HFFc6 (cell line): ENCODE measurements around the gene TPD52L2. TPM values are rescaled to one million over a fixed set of nuclear protein-coding genes. Genes with fewer than 3 reads are reported as not detected.
"Not testable (repeated sequence)": the region's sequence is repeated elsewhere in the genome, so short reads cannot be mapped to it uniquely, and the experiment has no call there.

ENCODE experiments used
- DNase-seq: peaks from one replicate; pipeline ENCODE4 v3.0.0-alpha.2; 2018
- H3K27ac Mint-ChIP-seq: 2 replicates; pipeline ENCODE4 v1.8.0; 2020; ENCODE audit warnings: mild to moderate bottlenecking, mixed read lengths
- H3K27me3 Mint-ChIP-seq: 2 replicates; pipeline ENCODE4 v1.8.0; 2021; ENCODE audit warnings: mild to moderate bottlenecking, moderate library complexity, mixed read lengths; ENCODE audit not compliant: insufficient read depth
- H3K36me3 Mint-ChIP-seq: 2 replicates; pipeline ENCODE4 v1.8.0; 2021; ENCODE audit warnings: low read depth, mixed read lengths
- H3K4me1 Mint-ChIP-seq: 2 replicates; pipeline ENCODE4 v1.8.0; 2020; ENCODE audit warnings: low read depth, mixed read lengths
- H3K4me3 Mint-ChIP-seq: 2 replicates; pipeline ENCODE4 v1.8.0; 2020; ENCODE audit warnings: mild to moderate bottlenecking, moderate library complexity, mixed read lengths
- H3K9me3 Mint-ChIP-seq: 2 replicates; pipeline ENCODE4 v1.8.0; 2020; ENCODE audit warnings: mild to moderate bottlenecking, mixed read lengths
- total RNA-seq, 6 experiments: library from RNA; stranded (reverse); fragmentation: NEBNext Ultra II Directional; extraction: Animal tissue kit (Norgen Biotek cat#: 25700); gene quantifications; 2 replicates in 1 of 6; 3 replicates in 5 of 6; pipeline ENCODE4 v1.2.3, GENCODE V29; 2021
- TF ChIP-seq, protein P1 (sequence below): fragments of 200-600 bp; sonication (generic); IDR thresholded peaks from 2 replicates; pipeline ENCODE4 v1.5.0; 2021; ENCODE audit warnings: antibody characterized with exemption, mild to moderate bottlenecking

Gene TPD52L2
- total RNA-seq, 6 experiments from 2014 or later: 161 to 196 (median 169) TPM

DNA sequence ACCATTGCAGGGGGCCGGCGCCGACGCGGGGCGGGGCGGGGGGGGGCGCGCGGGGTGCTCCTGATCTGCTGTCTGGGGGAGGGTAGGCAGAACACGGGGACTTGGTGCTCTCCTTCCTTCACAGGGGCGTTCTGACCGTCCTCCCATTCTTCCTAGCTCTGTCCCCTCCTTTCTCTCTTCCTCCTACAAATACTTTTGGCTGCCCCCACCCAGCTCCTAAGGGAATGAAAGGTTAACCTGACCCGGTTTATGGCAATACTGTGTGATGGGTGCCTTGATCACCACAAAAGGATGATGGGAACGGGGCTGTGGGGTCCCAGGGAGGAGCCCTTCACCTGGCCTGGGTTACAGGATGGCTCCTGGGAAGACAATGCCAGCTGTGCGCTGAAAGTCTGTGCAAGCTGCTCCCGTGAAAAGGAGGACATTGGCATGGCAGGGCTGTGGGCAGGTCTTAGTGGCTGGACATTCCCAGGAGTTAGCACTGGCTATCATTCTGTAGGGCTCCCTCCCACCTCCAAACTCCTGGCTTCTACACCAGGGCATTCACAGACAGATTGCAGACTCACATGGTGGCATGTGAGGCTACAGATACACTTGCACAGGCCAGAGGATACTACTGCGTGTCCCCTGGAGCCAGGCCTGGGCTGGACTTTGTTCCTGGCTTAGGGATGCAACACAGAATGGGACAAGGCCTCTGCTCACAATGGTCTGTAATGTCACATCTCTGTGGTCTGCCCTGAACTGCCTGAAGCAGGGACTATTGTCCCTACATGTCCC, 1.9 kb upstream of the TPD52L2 start:
- Mint-ChIP-seq H3K9me3 (no peaks in the 10 kb centered on the region), H3K27ac (peak overlapping the region; percentile 99), H3K4me3 (peak overlapping the region; percentile 97), H3K4me1 (peaks cover 33% of the 10 kb centered on the region), H3K27me3 (no peaks in the 10 kb centered on the region), H3K36me3 (peaks cover 26% of the 10 kb centered on the region)
- TF ChIP-seq, protein P1, sequence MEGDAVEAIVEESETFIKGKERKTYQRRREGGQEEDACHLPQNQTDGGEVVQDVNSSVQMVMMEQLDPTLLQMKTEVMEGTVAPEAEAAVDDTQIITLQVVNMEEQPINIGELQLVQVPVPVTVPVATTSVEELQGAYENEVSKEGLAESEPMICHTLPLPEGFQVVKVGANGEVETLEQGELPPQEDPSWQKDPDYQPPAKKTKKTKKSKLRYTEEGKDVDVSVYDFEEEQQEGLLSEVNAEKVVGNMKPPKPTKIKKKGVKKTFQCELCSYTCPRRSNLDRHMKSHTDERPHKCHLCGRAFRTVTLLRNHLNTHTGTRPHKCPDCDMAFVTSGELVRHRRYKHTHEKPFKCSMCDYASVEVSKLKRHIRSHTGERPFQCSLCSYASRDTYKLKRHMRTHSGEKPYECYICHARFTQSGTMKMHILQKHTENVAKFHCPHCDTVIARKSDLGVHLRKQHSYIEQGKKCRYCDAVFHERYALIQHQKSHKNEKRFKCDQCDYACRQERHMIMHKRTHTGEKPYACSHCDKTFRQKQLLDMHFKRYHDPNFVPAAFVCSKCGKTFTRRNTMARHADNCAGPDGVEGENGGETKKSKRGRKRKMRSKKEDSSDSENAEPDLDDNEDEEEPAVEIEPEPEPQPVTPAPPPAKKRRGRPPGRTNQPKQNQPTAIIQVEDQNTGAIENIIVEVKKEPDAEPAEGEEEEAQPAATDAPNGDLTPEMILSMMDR: no peak
- DNase-seq: no peak

DNA sequence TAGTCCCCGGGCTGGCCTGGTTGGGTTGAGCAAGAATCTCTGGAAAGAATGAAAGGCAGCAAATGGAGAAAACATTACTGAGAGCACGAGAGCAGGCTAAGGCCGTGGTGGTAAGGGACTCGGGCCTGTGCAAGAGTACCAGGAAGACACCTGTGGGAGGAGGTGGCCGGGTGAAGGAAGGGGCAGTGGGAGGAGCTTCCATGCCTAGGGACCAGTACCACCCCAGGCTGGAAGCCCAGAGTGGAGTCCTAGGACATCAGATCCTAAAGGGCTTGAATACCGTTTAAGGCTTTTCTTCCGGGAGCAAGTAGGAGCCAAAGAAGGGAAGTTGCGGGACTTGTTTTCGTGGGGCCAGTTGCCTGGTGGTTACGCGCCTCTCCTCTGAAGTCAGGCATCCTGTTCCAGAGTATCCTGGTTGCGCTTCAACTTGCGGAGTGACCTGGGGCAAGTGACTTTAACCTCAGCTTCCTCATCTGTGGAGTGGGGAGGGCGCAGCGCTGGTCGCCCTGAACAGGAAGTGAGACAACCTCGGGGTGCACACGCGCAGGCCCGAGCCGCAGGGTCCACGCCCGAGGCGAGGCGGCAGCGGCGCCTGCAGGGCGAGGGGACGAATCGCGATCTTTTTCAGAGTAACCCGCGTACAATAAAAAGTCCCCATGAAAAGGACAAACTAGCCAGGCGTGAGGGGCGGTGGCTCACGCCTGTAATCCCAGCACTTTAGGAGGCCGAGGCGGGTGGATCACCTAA, 1.1 kb upstream of the TPD52L2 start:
- TF ChIP-seq, protein P1: peak; percentile 74
- Mint-ChIP-seq H3K27me3 (no peaks in the 10 kb centered on the region), H3K27ac (peak overlapping the region; percentile 99), H3K4me1 (peaks cover 28% of the 10 kb centered on the region), H3K4me3 (peak overlapping the region; percentile 97), H3K9me3 (no peaks in the 10 kb centered on the region), H3K36me3 (peaks cover 30% of the 10 kb centered on the region)
- DNase-seq: peak; percentile 62

DNA sequence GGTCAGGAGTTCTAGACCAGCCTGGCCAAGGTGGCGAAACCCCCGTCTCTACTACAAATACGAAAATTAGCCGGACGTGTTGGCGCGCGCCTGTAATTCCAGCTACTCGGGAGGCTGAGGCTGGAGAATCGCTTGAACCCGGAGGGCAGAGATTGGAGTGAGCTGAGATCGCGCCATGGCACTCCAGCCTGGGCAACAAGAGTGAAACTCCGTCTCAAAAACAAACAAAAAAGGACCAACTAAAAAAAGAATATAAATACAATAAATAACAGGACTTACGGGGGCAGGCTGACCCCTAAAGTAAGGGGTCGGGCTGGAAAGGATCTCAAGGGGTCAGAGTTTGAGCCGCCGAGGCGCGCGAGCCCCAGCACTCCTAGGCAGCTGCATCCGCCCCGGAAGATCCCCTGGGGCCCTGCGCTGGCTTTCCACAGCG, 509 bp upstream of the TPD52L2 start:
- no peaks in the 10 kb centered on the region for H3K9me3 Mint-ChIP-seq
- no peaks in the 10 kb centered on the region; the same call in 1 of the 2 replicates for H3K27me3 Mint-ChIP-seq
- peaks cover 34% of the 10 kb centered on the region for H3K36me3 Mint-ChIP-seq
- TF ChIP-seq, protein P1: peak; percentile 28; the same call in 1 of the 2 replicates
- H3K4me1 Mint-ChIP-seq: peaks cover 26% of the 10 kb centered on the region
- H3K27ac Mint-ChIP-seq: peak overlapping the region; percentile 99
- DNase-seq: no peak
- H3K4me3 Mint-ChIP-seq: peak overlapping the region; percentile 97

DNA sequence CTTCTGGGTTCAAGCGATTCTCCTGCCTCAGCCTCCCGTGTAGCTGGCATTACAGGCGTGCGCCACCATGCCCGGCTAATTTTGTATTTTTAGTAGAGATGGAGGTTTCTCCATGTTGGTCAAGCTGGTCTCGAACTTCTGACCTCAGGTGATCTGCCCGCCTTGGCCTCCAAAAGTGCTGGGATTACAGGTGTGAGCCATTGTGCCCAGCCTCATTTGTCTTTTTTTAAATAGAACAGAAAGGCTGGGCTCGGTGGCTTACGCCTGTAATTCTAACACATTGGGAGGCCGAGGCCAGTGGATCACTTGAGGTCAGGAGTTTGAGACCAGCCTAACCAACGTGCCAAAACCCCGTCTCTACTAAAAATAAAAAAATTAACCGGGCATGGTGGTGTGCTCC, 2.0 kb downstream of the TPD52L2 start:
- H3K9me3 Mint-ChIP-seq, H3K27me3 Mint-ChIP-seq, DNase-seq, H3K27ac Mint-ChIP-seq: not testable (repeated sequence)
- peaks cover 29% of the 10 kb centered on the region for H3K4me1 Mint-ChIP-seq
- peaks cover 30% of the 10 kb centered on the region for H3K36me3 Mint-ChIP-seq
- H3K4me3 Mint-ChIP-seq: peak overlapping the region; percentile 97

DNA sequence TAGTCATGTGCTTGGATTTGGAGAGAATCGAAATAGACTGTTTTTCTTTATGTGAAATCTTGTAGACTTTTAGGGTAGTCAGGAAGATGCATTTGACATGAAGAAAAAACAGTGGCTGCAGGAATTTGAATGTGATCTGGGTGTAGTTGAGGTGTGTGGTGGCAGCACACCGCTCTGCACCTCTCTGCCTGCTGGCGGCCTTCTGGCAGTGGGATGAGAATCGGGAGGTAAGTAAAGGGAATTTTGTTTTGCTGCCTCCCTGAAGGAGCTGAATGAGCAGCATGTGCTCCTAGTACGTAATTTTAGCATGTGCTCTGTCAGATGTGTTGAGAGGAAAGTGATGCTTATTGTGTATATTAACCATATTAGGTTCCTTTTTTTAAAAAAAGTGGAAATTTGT, 3.2 kb downstream of the TPD52L2 start:
- Mint-ChIP-seq H3K27me3 (peaks cover 3% of the 10 kb centered on the region), H3K27ac (peak overlapping the region; percentile 51; the same call in 1 of the 2 replicates), H3K4me1 (peaks cover 35% of the 10 kb centered on the region), H3K4me3 (no peak overlapping the region; the same call in 1 of the 2 replicates), H3K9me3 (no peaks in the 10 kb centered on the region), H3K36me3 (peaks cover 39% of the 10 kb centered on the region)
- TF ChIP-seq, protein P1: no peak
- no peak for DNase-seq

DNA sequence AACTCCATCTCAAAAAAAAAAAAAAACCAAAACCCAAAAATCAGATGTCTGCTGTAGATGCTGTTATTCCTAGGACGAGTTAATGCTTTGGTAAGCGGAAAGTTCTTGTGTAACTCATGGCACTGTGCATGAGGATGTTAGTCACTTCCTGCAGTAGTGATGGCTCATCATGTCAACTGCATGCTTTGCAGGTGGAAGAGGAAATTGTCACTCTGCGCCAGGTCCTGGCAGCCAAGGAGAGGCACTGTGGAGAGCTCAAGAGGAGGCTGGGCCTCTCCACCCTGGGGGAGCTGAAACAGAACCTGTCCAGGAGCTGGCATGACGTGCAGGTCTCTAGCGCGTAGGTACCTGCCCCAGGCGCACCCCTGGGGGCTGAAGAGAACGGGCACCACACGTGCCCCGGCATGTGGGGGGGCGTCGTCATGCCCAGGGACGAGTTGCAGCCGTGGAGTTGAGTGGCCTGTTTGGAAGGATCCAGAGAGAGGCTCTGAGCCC, 8.5 kb downstream of the TPD52L2 start:
- Mint-ChIP-seq H3K27ac (peak overlapping the region; percentile 91), H3K27me3 (peaks cover 3% of the 10 kb centered on the region), H3K9me3 (no peaks in the 10 kb centered on the region), H3K4me1 (peaks cover 18% of the 10 kb centered on the region), H3K36me3 (peaks cover 30% of the 10 kb centered on the region), H3K4me3 (no peak overlapping the region)
- TF ChIP-seq, protein P1: no peak
- DNase-seq: peak; percentile 76

DNA sequence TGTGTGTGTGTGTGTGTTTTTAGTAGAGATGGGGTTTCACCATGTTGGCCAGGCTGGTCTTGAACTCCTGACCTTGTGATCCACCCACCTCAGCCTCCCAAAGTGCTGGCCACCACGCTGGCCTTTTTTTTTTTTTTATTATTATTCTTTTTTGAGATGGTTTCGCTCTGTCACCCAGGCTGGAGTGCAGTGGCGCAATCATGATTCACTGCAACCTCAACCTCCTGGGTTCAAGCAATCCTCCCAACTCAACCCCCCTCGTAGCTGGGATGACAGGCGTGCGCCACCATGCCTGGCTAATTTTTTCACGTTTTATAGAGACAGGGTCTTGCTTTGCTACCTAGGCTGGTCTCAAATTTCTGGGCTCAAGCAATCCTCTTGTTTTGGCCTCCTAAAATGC, 9.2 kb downstream of the TPD52L2 start:
- Mint-ChIP-seq H3K4me1 (peaks cover 18% of the 10 kb centered on the region), H3K36me3 (peaks cover 29% of the 10 kb centered on the region), H3K27ac (peak overlapping the region; percentile 29; the same call in 1 of the 2 replicates)
- not testable (repeated sequence) for H3K9me3 Mint-ChIP-seq, H3K4me3 Mint-ChIP-seq, H3K27me3 Mint-ChIP-seq, DNase-seq
